PC-9 (cell line): ENCODE measurements around the gene SEMA3C. TPM values are rescaled to one million over a fixed set of nuclear protein-coding genes. Genes with fewer than 3 reads are reported as not detected.

Experiments used
- BruUV-seq: library from RNA; stranded (reverse); fragments of 400-500 nt; replicated peaks from 2 replicates; lab custom pipeline; 2021; lab: Mats Ljungman, UMichigan
- CTCF ChIA-PET: fragments of 300-600 bp; sonication (Branson Sonifier 250); formaldehyde crosslinking; loops from one replicate; lab custom pipeline; 2022; ENCODE audit warnings: antibody characterized with exemption; lab: Charles Lee
- POLR2A ChIA-PET: fragments of 300-600 bp; sonication (Branson Sonifier 250); formaldehyde crosslinking; loops from one replicate; lab custom pipeline; 2022; ENCODE audit warnings: antibody characterized with exemption; ENCODE audit not compliant: unreplicated experiment; lab: Charles Lee
- DNase-seq, 2 experiments: peaks; one replicate each; pipeline versions ENCODE4 v3.0.0 to v3.0.0-alpha.2; 2015 to 2022; ENCODE audit warnings: mixed read lengths in 1 of 2
- H2AFZ ChIP-seq: fragments of 200-600 bp; sonication (generic); 2 replicates; pipeline ENCODE4 v1.8.1; 2017; ENCODE audit warnings: antibody characterized with exemption
- H3F3A ChIP-seq: fragments of 200-600 bp; sonication (generic); 2 replicates; pipeline ENCODE4 v1.8.1; 2017; ENCODE audit warnings: antibody characterized with exemption, mild to moderate bottlenecking, low read depth; ENCODE audit not compliant: insufficient read depth
- H3K27ac ChIP-seq: fragments of 200-600 bp; sonication (generic); 2 replicates; pipeline ENCODE4 v1.6.1; 2016; ENCODE audit warnings: mixed run types
- H3K27me3 ChIP-seq: fragments of 200-600 bp; sonication (generic); 2 replicates; pipeline ENCODE4 v1.6.1; 2016; ENCODE audit warnings: low read depth, mixed run types; ENCODE audit not compliant: insufficient read depth
- H3K36me3 ChIP-seq: fragments of 200-600 bp; sonication (generic); 2 replicates; pipeline ENCODE4 v1.6.1; 2016; ENCODE audit warnings: low read depth, mixed run types
- H3K4me1 ChIP-seq: fragments of 200-600 bp; sonication (generic); replicated peaks from 2 replicates; pipeline ENCODE4 v1.6.1; 2016; ENCODE audit warnings: mixed run types; ENCODE audit not compliant: insufficient read depth
- H3K4me2 ChIP-seq: fragments of 200-600 bp; sonication (generic); 2 replicates; pipeline ENCODE4 v1.6.1; 2017; ENCODE audit warnings: mixed run types
- H3K4me3 ChIP-seq: fragments of 200-600 bp; sonication (generic); 2 replicates; pipeline ENCODE4 v1.6.1; 2016; ENCODE audit warnings: mixed run types
- H3K79me2 ChIP-seq: fragments of 200-600 bp; sonication (generic); 2 replicates; pipeline ENCODE4 v1.6.1; 2017; ENCODE audit warnings: low read depth, mixed run types
- H3K9me2 ChIP-seq: fragments of 200-600 bp; sonication (generic); 2 replicates; pipeline ENCODE4 v1.8.1; 2017; ENCODE audit warnings: mild to moderate bottlenecking; ENCODE audit not compliant: insufficient read depth
- H3K9me3 ChIP-seq: fragments of 200-600 bp; sonication (generic); 2 replicates; pipeline ENCODE4 v1.8.1; 2016; ENCODE audit warnings: low read depth; ENCODE audit not compliant: insufficient read depth
- H4K20me1 ChIP-seq: fragments of 200-600 bp; sonication (generic); 2 replicates; pipeline ENCODE4 v1.8.1; 2017; ENCODE audit not compliant: insufficient read depth
- EZH2 ChIP-seq: fragments of 200-600 bp; sonication (generic); IDR thresholded peaks from 2 replicates; pipeline ENCODE4 v1.8.0; 2017; ENCODE audit warnings: antibody characterized with exemption, low read depth
- intact Hi-C: fragments of 100-400 bp; cut with micrococcal nuclease; formaldehyde crosslinking; loops from one replicate; pipeline ENCODE4 v1.10.0; 2022; ENCODE audit not compliant: unreplicated experiment
- total RNA-seq: library from RNA; stranded (reverse); gene quantifications from 2 replicates; pipeline ENCODE4 v1.2.3, GENCODE V29; 2021
- TF ChIP-seq, protein P1 (sequence below): fragments of 200-600 bp; sonication (generic); conservative IDR thresholded peaks from 2 replicates; pipeline ENCODE4 v1.6.1; 2017; ENCODE audit warnings: mixed run types, antibody characterized with exemption, mild to moderate bottlenecking, moderate library complexity

SEMA3C gene
- total RNA-seq, 1 experiment from 2014 or later = 19.9 TPM

DNA sequence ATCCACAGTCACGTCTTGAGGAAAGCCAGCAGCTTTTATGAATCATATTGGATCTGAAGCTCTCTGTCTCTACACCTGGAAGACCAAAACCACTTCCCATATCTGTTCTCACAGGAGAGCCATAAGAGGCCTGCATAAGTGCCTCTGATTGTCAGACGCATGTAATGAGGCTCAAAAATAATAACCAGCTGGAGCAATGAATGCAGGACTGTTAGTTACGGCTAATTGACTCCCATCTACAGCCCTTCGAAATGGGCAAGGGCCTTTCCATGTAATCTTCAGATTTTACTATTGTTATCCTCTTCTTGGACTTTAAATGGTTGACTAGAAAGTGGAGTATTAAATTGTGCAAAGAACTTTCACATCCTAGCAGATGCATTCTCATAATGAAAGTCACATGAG is 4.4 kb upstream of the SEMA3C start:
- Histone ChIP-seq H3K9me2 (no peaks in the 10 kb centered on the region), H3K27me3 (no peaks in the 10 kb centered on the region), H3K79me2 (peaks cover 5% of the 10 kb centered on the region), H3K36me3 (no peaks in the 10 kb centered on the region), H3K27ac (no peak overlapping the region), H3K9me3 (no peaks in the 10 kb centered on the region), H4K20me1 (no peaks in the 10 kb centered on the region), H3K4me1 (peaks cover 36% of the 10 kb centered on the region), H3F3A (peaks cover 15% of the 10 kb centered on the region), H3K4me3 (no peak overlapping the region), H3K4me2 (no peak overlapping the region), H2AFZ (no peak overlapping the region)
- BruUV-seq = no TSS peak
- TF ChIP-seq, protein P1, sequence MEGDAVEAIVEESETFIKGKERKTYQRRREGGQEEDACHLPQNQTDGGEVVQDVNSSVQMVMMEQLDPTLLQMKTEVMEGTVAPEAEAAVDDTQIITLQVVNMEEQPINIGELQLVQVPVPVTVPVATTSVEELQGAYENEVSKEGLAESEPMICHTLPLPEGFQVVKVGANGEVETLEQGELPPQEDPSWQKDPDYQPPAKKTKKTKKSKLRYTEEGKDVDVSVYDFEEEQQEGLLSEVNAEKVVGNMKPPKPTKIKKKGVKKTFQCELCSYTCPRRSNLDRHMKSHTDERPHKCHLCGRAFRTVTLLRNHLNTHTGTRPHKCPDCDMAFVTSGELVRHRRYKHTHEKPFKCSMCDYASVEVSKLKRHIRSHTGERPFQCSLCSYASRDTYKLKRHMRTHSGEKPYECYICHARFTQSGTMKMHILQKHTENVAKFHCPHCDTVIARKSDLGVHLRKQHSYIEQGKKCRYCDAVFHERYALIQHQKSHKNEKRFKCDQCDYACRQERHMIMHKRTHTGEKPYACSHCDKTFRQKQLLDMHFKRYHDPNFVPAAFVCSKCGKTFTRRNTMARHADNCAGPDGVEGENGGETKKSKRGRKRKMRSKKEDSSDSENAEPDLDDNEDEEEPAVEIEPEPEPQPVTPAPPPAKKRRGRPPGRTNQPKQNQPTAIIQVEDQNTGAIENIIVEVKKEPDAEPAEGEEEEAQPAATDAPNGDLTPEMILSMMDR = no peak
- no peak for TF ChIP-seq EZH2
- DNase-seq = no peak
- ChIA-PET CTCF (no interaction called here), POLR2A (interaction anchor here (0.6 kb wide), 1 partner anchor 176 kb away, joined by 4 read pairs; no protein-coding TSS in a partner anchor)
- intact Hi-C loops = loop anchor here (2.0 kb wide), 1 partner anchor 252 kb away; no protein-coding TSS in a partner anchor

DNA sequence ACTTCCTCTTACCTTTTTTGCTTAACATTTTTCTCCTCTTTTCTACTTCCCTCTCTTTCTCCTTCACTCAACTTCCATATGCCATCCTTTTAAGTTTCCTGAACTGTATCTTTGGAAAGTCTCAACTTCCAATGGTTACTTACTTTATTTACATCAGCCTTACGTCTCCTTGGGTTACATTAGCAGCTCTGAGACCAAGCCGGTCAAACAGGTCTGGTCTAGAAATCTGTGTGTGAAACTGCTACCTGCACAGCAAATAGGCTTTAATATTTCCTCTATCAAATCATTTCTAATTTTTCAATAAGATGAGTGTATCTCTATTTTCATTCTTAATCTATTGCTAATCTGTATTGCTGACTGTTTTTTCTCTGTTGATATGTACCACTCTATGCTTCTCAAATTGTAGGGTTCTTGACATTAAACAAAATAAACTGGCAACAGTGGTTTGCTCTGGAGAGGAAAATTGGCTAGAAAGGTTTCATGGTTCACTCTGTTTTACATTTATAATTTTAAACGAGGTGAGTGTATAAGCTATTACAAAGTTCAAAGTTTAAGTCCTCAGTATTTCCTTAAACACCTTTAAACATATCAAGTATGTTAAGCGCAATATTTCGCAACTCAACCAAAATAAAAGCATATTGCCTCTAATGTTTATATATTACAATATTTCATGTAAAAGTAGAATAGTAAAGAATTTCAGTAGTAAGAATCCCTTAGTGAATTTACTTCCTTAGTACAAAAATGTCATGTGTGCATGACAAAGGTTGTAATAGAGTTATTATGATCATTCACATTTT is 3.6 kb upstream of the SEMA3C start:
- Histone ChIP-seq H3K4me3 (peak overlapping the region; percentile 5; the same call in 1 of the 2 replicates), H3K27ac (peak overlapping the region; percentile 85), H3K79me2 (peaks cover 12% of the 10 kb centered on the region), H4K20me1 (no peaks in the 10 kb centered on the region), H3K4me2 (peak overlapping the region; percentile 42), H3K9me3 (no peaks in the 10 kb centered on the region), H3K9me2 (no peaks in the 10 kb centered on the region), H2AFZ (peak overlapping the region; percentile 14), H3K27me3 (no peaks in the 10 kb centered on the region), H3F3A (peaks cover 15% of the 10 kb centered on the region), H3K4me1 (peaks cover 43% of the 10 kb centered on the region), H3K36me3 (no peaks in the 10 kb centered on the region)
- DNase-seq = peak; percentile 49 to 85
- BruUV-seq = no TSS peak
- no peak for TF ChIP-seq EZH2
- TF ChIP-seq, protein P1 = no peak
- intact Hi-C loops = loop anchor here (2.0 kb wide), 1 partner anchor 252 kb away; no protein-coding TSS in a partner anchor
- ChIA-PET CTCF (no interaction called here), POLR2A (no interaction called here)

DNA sequence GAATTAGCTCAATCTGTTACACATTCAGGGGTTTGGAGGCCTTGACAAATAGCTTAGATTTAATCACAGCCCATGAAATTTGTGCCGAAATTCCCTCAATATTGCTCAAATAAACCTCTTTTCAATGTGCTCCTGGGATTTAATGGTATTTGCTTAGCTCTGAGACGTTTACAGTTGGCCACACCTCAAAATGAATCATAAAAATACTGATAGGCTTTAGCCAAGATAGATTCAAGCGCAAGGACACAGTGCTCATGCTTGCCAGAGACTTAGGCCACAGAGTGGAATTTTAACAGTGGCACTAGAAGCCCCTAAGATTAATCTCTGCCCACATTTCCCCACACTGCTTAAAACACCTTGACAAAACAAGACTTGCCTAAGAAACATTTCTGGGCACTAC is 2.3 kb upstream of the SEMA3C start:
- Histone ChIP-seq H3K27ac (peak overlapping the region; percentile 85), H3K9me3 (no peaks in the 10 kb centered on the region), H3F3A (peaks cover 15% of the 10 kb centered on the region), H3K36me3 (no peaks in the 10 kb centered on the region), H3K9me2 (no peaks in the 10 kb centered on the region), H3K4me1 (peaks cover 55% of the 10 kb centered on the region), H3K4me3 (no peak overlapping the region), H3K27me3 (no peaks in the 10 kb centered on the region), H4K20me1 (no peaks in the 10 kb centered on the region), H3K4me2 (0 out of 2 replicates have a peak overlapping the region, but pooled peaks have one; percentile 86), H2AFZ (no peak overlapping the region; the same call in 1 of the 2 replicates), H3K79me2 (peaks cover 22% of the 10 kb centered on the region)
- no peak for TF ChIP-seq EZH2
- TF ChIP-seq, protein P1 = no peak
- intact Hi-C loops = no loop called here
- CTCF ChIA-PET = interaction anchor here (0.6 to 1.3 kb wide), 2 partner anchors 81 to 537 kb away, joined by 6 to 12 read pairs; no protein-coding TSS in a partner anchor
- POLR2A ChIA-PET = no interaction called here
- no TSS peak for BruUV-seq
- peak in 1 of 2 experiments; percentile 43 for DNase-seq
